HG02852 (cell line): ENCODE measurements around the gene SLC22A23.

Experiments used
- ATAC-seq: cut with Tn5 transposase; IDR thresholded peaks from one replicate; pipeline ENCODE4 v1.9.1; 2021; ENCODE audit warnings: mild to moderate bottlenecking, moderate library complexity; ENCODE audit not compliant: unreplicated experiment

The SLC22A23 gene

GRCh38 chr6:3423439-3424184 is 33.2 kb downstream of the SLC22A23 start:
- ATAC-seq = no peak

- ATAC-seq = no peak
Measured at GRCh38 chr6:3422435-3423070, 34.3 kb downstream of the SLC22A23 start.

DNA sequence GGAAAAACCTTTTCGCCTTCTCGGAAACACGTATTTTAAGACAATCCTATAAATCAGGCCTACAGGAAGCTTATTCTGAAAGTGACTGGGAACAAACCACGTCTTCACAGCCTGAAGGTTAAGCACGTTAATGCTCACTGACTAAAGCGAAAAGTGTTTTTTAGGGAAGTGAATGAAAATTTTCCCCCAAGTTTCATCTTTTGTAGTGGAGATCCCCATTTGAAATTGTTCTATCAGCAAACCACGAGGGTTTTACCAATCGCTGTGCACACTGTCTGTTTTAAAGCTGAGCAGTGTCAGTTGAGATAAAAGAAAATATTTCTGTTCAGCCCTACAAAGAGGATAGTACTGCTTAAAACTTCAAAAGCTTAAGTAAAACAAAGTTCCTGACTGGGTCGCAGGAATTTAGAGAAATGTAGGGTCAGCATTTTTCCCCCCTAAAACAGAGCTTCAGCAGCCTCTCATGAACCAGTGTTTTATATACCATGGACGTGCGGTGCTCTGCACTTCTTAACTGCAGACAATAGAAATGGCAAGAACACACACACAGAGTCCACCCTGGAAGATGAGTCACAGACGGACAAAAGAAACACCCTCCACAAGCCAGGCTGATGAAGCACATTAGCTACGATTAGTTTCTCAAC is 34.9 kb downstream of the SLC22A23 start:
- ATAC-seq = no peak

DNA sequence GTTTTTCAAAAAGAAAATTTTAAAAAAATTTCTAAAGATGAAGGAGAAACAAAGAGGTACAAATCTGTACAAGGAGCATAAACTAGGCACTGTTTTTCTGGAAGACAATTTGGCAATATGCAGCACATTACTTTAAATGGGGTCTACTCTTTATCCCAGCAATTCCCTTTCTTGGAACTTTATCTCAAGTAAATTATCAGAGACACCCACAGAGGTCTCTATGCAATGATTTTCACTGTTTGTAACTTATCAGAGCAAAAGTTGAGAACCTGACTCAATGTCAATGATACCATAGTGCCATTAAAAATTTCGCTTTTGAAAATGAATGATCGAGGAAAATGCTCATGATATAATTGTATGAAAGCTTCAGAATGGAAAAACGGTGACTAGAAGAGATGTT is 35.7 kb downstream of the SLC22A23 start:
- no peak for ATAC-seq

GRCh38 chr6:3419624-3420272 is 37.1 kb downstream of the SLC22A23 start:
- ATAC-seq = no peak

DNA sequence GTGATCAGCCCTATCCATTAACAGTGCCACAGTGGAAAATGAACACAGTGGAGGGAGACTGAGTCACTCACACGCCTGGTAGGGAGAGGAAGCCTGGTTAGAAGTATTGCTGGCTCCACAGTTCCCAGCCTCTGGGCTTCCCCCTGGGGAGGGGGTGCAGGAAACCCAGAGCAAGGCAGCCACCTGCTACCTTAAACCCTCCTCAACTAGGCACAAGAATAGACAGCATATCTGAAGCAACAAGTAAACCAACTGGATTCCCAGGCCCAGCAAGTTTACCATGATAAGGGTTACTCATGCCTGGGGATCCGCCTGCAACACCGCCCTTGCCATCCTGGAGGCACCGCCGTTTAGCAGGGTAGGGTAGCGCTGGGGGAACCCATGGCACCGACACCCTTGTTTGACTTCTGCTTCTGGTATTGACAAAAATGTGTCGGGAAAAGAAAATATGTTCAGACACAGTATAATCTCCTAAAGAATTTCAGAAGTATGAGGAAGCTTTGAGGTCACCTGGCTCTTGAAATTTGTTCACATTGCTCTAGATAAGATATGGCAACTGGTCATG is 38.3 kb downstream of the SLC22A23 start:
- no peak for ATAC-seq

GRCh38 chr6:3417473-3417872 is 39.4 kb downstream of the SLC22A23 start:
- ATAC-seq = no peak

DNA sequence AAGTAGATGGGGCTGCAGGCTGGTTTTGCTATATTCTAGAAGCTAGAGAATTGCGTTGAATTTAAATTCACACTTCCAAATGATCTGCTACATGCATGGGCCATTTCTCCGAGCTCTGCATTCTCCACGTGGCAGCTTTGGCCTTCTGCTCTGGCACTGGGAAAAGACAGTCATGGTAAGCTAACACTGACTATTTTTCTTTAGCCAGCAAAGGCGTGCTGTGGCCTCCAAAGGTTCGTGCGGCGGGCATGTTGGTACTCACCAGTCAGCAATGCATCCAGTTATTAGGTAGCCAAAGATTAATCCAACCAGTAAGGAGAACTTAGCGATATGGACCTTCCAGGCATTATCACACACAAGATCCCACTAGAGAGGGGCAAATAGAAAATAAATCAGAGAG is 41.4 kb downstream of the SLC22A23 start:
- no peak for ATAC-seq

DNA sequence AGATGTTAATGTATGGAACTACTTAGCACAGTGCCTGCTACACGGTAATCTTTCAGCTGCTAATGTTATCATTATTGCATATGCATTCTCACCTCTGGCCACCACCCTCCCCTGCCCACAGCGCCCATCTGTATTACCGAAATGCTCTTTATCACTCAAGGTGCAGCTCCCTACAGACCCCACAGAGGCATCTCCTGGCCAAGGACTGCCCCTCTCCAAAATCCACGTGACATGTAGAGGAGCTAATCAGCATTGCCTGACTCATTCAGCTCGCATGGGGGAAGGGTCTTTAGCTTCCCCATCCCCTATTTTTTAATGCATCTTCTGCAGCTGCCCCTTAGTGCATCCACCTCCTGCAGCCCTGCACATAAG is 41.8 kb downstream of the SLC22A23 start:
- ATAC-seq = no peak

GRCh38 chr6:3414327-3415081 is 42.3 kb downstream of the SLC22A23 start:
- ATAC-seq = no peak

DNA sequence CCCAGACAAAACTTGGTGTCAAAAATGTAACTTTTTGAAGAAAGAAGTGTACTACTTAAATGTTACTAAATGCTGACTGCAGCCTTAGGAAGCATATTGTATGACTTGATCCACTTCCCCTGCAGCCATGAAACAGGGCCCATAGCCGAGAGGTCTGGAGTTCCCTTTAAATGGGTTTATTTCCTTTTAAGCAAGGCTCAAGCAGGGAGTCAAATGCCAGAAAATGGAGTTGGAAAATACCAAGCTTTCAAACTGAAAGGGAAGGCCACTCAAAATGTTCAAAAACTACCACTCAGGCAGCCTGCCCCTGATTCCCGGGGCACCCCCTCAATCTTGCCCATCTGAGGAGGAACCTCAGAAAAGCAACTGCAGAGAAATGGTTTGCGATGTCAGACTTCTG is 43.3 kb downstream of the SLC22A23 start:
- ATAC-seq = no peak

- no peak for ATAC-seq
Measured at GRCh38 chr6:3412779-3413500, 43.9 kb downstream of the SLC22A23 start.

DNA sequence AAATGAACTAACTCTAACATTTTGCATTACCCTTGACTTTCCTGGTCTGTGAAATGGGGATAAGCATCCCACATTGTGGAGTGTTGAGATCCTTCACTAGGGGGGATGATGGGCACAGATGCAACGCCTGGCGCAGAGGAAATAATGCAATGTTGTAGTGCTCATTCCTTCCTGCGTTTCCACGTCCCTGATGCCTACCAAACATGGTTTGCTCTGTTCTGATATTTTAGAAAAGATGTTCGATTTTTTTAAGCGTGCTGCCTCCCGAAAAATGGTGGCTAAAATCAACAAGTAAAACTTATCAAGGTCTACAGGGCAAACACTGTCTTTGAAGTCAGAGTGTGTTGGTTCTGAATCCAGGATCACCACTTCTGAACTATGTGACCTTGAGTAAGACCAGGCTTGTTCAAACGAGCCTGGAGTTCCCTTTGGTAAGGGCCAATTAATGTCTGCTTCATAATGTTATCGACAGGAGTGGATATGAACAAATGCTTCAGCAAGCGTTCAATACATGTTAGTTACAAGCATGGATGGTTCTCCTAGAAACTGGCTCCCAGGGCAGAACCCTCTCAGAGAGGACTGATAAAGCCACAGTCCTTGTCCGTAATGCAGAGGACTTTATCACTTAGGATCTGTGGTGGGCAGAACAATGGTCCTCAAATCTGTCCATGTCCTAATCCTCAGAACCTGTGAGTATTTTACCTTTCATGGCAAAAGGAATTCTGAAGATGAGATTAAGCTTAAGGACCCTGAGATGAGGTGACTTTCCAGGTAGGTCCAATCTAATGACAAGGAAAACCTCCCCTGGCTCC is 44.7 kb downstream of the SLC22A23 start:
- ATAC-seq = no peak

DNA sequence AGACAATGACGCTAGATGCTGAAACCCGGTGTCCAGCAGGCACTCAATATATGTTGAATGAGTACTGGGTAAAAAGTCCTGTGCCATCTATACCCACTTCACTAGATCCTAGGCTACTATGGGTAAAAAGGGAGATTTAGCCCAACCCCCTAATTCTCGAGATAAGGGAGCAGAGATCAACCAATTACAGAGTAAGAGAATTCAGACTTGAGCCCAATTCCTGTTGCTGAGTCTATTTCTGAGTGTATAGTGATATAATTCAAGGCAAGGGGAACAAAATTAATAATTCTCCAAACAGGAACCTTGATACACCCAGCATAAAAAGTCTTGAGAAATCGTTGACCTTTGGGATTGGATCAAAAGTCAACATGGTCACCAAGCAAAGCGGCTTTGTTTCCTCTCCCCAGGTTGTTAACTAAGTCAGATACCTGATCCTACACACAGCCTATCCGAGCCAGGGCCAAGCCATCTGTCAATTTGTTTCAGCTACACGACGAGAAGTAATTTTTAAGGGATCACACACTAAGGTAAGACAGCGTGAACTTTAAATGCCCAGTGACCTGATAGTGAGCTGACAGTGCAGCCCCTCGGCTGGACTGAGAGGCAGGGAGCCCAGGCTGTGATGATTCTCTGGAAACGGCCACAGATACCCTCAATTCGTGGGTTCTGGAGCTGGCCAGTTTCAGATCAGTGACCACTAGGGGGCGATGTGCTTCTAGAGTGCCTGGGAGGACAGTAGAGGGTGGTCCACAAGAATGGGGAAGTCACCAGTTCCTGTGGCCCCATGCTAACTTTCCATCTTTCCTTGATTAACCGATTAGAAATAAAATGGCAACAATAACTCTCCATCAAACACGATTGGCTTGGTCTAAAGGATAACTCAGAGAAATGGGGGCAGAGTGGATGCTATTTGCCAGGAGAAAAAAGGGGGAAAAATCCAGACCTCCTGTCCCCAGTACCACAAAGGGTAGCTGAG is 46.2 kb downstream of the SLC22A23 start:
- no peak for ATAC-seq

GRCh38 chr6:3409699-3410384 is 47.0 kb downstream of the SLC22A23 start:
- ATAC-seq = no peak

DNA sequence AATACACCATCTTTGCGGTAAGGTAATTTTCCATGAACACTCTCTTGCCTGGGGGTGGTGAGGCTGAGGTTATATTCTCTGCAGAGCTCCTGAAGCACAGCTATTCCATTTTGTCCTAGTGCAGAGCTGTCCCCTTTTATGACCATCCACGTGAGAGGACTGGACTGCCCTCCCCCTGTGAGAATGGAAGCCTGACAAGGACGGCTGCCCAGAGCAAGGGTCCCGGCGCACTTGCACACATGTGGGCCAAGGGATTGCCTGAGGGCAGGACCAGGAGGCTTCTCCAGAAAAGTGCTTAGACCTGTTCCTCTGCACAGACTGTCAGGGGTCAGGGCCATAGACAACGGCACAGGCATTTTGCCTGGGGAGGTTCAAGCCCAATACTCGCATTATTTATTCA is 48.2 kb downstream of the SLC22A23 start:
- ATAC-seq = no peak

GRCh38 chr6:3407840-3408239 is 49.0 kb downstream of the SLC22A23 start:
- ATAC-seq = no peak
